Heart left ventricle (tissue), 16 donors: ENCODE data around the gene LONP2. TPM values are rescaled to one million over a fixed set of nuclear protein-coding genes. Genes with fewer than 3 reads are reported as not detected.

Source experiments
- ATAC-seq, 4 donors: fragments of 200-7000 bp; cut with Tn5 transposase; one replicate each; pipeline ENCODE4 v1.9.1; 2020 to 2022; ENCODE audit warnings: moderate library complexity in 4 of 4, mild to moderate bottlenecking in 3 of 4, moderate number of reproducible peaks in 1 of 4
- DNase-seq, 5 donors: peaks; one replicate each; pipeline ENCODE4 v3.0.0-alpha.2; 2020
- H3K27ac ChIP-seq, 12 donors: fragments of 200-600 bp; sonication (generic) in 4 of 12; one replicate each; pipeline versions ENCODE4 v1.5.0 to v1.8.0; 2016 to 2022; ENCODE audit warnings: mild to moderate bottlenecking in 2 of 12
- H3K27me3 ChIP-seq, 9 donors: fragments of 200-600 bp; sonication (generic) in 2 of 9; one replicate each; pipeline versions ENCODE4 v1.5.1 to v1.8.0; 2016 to 2022; ENCODE audit warnings: mild to moderate bottlenecking in 3 of 9
- H3K36me3 ChIP-seq, 9 donors: fragments of 200-600 bp; sonication (generic) in 2 of 9; one replicate each; pipeline versions ENCODE4 v1.5.0 to v1.8.0; 2018 to 2022; ENCODE audit warnings: mild to moderate bottlenecking in 2 of 9
- H3K4me1 ChIP-seq, 12 donors: fragments of 200-600 bp; sonication (generic) in 4 of 12; one replicate each; pipeline versions ENCODE4 v1.5.0 to v1.8.0; 2016 to 2022; ENCODE audit warnings: mild to moderate bottlenecking in 3 of 12
- H3K4me3 ChIP-seq, 12 donors: fragments of 200-600 bp; sonication (generic) in 4 of 12; one replicate each; pipeline versions ENCODE4 v1.5.0 to v1.8.0; 2017 to 2022; ENCODE audit warnings: mild to moderate bottlenecking in 9 of 12, moderate library complexity in 4 of 12
- H3K9me3 ChIP-seq, 12 donors: fragments of 200-600 bp; sonication (generic) in 4 of 12; one replicate each; pipeline versions ENCODE4 v1.5.0 to v1.8.0; 2016 to 2022; ENCODE audit warnings: mild to moderate bottlenecking in 1 of 12
- CTCF ChIP-seq, 12 donors: fragments of 200-600 bp; sonication (generic) in 4 of 12; IDR thresholded peaks; one replicate each; pipeline versions ENCODE4 v1.5.0 to v1.8.0; 2018 to 2022; ENCODE audit warnings: antibody characterized with exemption in 12 of 12, mild to moderate bottlenecking in 5 of 12
- POLR2A ChIP-seq, 2 donors: fragments of 450-650 bp; IDR thresholded peaks; one replicate each; pipeline ENCODE4 v1.6.1; 2017; ENCODE audit warnings: antibody characterized with exemption in 2 of 2, mild to moderate bottlenecking in 2 of 2, moderate library complexity in 2 of 2
- WGBS, 4 donors: extraction: QIAGEN DNeasy Blood & Tissue Kit in 2 of 4; methylation state at CpG; one replicate each; pipeline versions ENCODE4 v1.1.5 to v1.1.7; 2013 to 2018; 5-methylcytosine and 5-hydroxymethylcytosine counted together
- intact Hi-C, 10 donors: fragments of 100-400 bp; cut with DNase I; formaldehyde crosslinking; loops; one replicate each; pipeline versions ENCODE4 v1.11.1 to v1.14.2; 2022
- polyA plus RNA-seq, 2 donors: library from polyadenylated mRNA; stranded (reverse); fragments of 200-250 nt; gene quantifications; one replicate each; pipeline ENCODE4 v1.2.3, GENCODE V29; 2013
- total RNA-seq, 9 donors: library from RNA; depleted of rRNA in 2 of 9; stranded (reverse); fragments of >200 nt in 2 of 9; fragmentation: NEBNext Ultra II Directional in 3 of 9; extraction: Animal tissue kit (Norgen Biotek cat#: 25700) in 3 of 9; gene quantifications; one replicate each; pipeline versions ENCODE4 v1.1.0 to v1.2.4, GENCODE V29; 2016 to 2023
- donor health status: ischemic (EF 13 %, LVEDD 7.1; RV severe dilation, severe dysfunction).
- donor health status: healthy with polysubstance abuse.
- donor health status: DM: no; HTN: yes; CAD: no.
- donor health status: DM: no; HTN: no; CAD: no.
- donor health status: ischemic (EF 25% LVEDD 6.9; RV normal size, moderate dysfunction).
- donor health status: ischemic (EF 25% LVEDD 5.7; RV mildly dilated, moderate dysfunction).
- donor health status: healthy.
- donor health status: DM: yes; HTN: yes; CAD: no.
- donor health status: ischemic (EF 35%, LVEDD 5.7; RV mildly dilated, moderate dysfunction).
- donor health status: nonischemic (EF 11% LVEDD 7.7; RV severe dilation, severe dysfunction).
- donor health status: DM: yes; HTN: yes; CAD: no.
- donor health status: PGD.
- donor health status: ischemic (EF 29% LVEDD 5.4; RV normal size, mild dysfunction).
- donor health status: nonischemic (EF 23%, LVEDD 6.1; RV moderate dilation, normal function).

LONP2 gene
- total and polyA plus RNA-seq, 11 donors: 24.8 to 87.4 (median 69.2) TPM

GRCh38 chr16:48405907-48406306 lies 161.8 kb downstream of the LONP2 start:
- TF ChIP-seq CTCF (IDR thresholded peaks at IDR 0.05) (no peak), POLR2A (IDR thresholded peaks at IDR 0.05) (no peak)
- no peaks in the 10 kb centered on the region for H3K9me3 ChIP-seq
- H3K27ac ChIP-seq: no peak overlapping the region
- 89 to 92% (median 91%) methylated on average over 4 of the region's 4 CpGs for WGBS, 4 donors
- H3K36me3 ChIP-seq: no peaks in the 10 kb centered on the region
- intact Hi-C loops: no loop called here
- no peaks in the 10 kb centered on the region for H3K27me3 ChIP-seq
- H3K4me1 ChIP-seq: peaks cover 0 to 20% (median 0%) of the 10 kb centered on the region in 12 donors
- no peak overlapping the region for H3K4me3 ChIP-seq
- ATAC-seq: no peak
- DNase-seq: no peak

Other genes starting within 250 kb of the LONP2 start
- gene ABCC12, start 88.3 kb upstream of the LONP2 start, total RNA-seq: under 1 TPM in 3 of 9 donors, not detected in 6; 0.09 to 0.27 (median 0.12) TPM
- under 1 TPM in 1 of 2 donors, not detected in 1; 0.08 TPM for gene ABCC12, start 88.3 kb upstream of the LONP2 start, polyA plus RNA-seq
- gene ABCC11, start 3.2 kb downstream of the LONP2 start, total RNA-seq: under 1 TPM in 4 of 9 donors, not detected in 5; 0.16 to 0.48 (median 0.26) TPM
- gene ABCC11, start 3.2 kb downstream of the LONP2 start, polyA plus RNA-seq: under 1 TPM in 1 of 2 donors, not detected in 1; 0.03 TPM
- 10 to 100 TPM; 10.9 to 21.5 (median 15.5) TPM for gene SIAH1, start 141.1 kb downstream of the LONP2 start, total RNA-seq
- gene SIAH1, start 141.1 kb downstream of the LONP2 start, polyA plus RNA-seq: 10 to 100 TPM; 10.1 to 12.5 TPM